HEK293 (cell line): Measurements from ENCODE around the gene EIF4EBP3.

Experiments
- CTCF ChIA-PET: fragments of 350-600 bp; formaldehyde crosslinking; extraction: SDS; loops from one replicate; lab custom pipeline; 2021; ENCODE audit warnings: antibody characterized with exemption; lab: Yijun Ruan, JAX
- POLR2A ChIA-PET: fragments of 300-600 bp; formaldehyde crosslinking; extraction: SDS; loops from one replicate; lab custom pipeline; 2020; ENCODE audit warnings: antibody characterized with exemption, inconsistent platforms; lab: Yijun Ruan, JAX
- H3K27ac ChIP-seq: fragments of 200-500 bp; sonication (Bioruptor generic); 2 replicates; pipeline ENCODE4 v1.5.1; 2014; ENCODE audit warnings: low read depth, low read length, control low read depth, inconsistent platforms; ENCODE audit errors: extremely low read depth
- H3K36me3 ChIP-seq, 2 experiments: fragments of 200-500 bp in 1 of 2; sonication (Bioruptor generic) in 1 of 2; 1 replicate in 1 of 2; 2 replicates in 1 of 2; pipeline ENCODE4 v1.5.1; 2014 to 2017; ENCODE audit warnings: inconsistent platforms in 2 of 2, low read length in 2 of 2; ENCODE audit not compliant: control insufficient read depth in 2 of 2, insufficient read depth in 1 of 2
- H3K4me1 ChIP-seq: fragments of 200-500 bp; sonication (Bioruptor generic); 2 replicates; pipeline ENCODE4 v1.5.1; 2014; ENCODE audit warnings: mild to moderate bottlenecking, low read length, inconsistent platforms; ENCODE audit not compliant: control insufficient read depth, insufficient read depth
- H3K4me3 ChIP-seq: 2 replicates; pipeline ENCODE4 v1.5.1; 2011; ENCODE audit warnings: low read depth, mild to moderate bottlenecking, control low read depth, low read length, moderate library complexity
- H3K9me3 ChIP-seq: fragments of 200-500 bp; sonication (Bioruptor generic); 2 replicates; pipeline ENCODE4 v1.5.1; 2014; ENCODE audit warnings: low read depth, low read length, inconsistent platforms; ENCODE audit not compliant: control insufficient read depth, insufficient read depth
- AEBP2 ChIP-seq: fragments of 450-650 bp; formaldehyde crosslinking; IDR thresholded peaks from 2 replicates; pipeline ENCODE4 v1.5.1; 2016; ENCODE audit warnings: missing biosample characterization, missing genetic modification characterization, borderline replicate concordance
- EGR2 ChIP-seq: fragments of 450-650 bp; formaldehyde crosslinking; IDR thresholded peaks from 2 replicates; pipeline ENCODE4 v1.5.1; 2016; ENCODE audit warnings: low read depth, missing biosample characterization, missing genetic modification characterization
- HOXC10 ChIP-seq: sonication (generic); formaldehyde crosslinking; IDR thresholded peaks from 2 replicates; pipeline ENCODE4 v1.8.1; 2023; ENCODE audit warnings: mild to moderate bottlenecking, missing genetic modification reagents
- INSM2 ChIP-seq: fragments of 450-650 bp; formaldehyde crosslinking; IDR thresholded peaks from 2 replicates; pipeline ENCODE4 v1.5.1; 2016; ENCODE audit warnings: missing biosample characterization, missing genetic modification characterization
- KLF10 ChIP-seq: fragments of 450-650 bp; IDR thresholded peaks from 2 replicates; pipeline ENCODE4 v1.5.1; 2018; ENCODE audit warnings: missing biosample characterization, mild to moderate bottlenecking, missing genetic modification characterization
- WT1 ChIP-seq: fragments of 450-650 bp; formaldehyde crosslinking; IDR thresholded peaks from 2 replicates; pipeline ENCODE4 v1.5.1; 2016; ENCODE audit warnings: missing biosample characterization, missing genetic modification characterization
- ZBTB44 ChIP-seq: fragments of 450-650 bp; IDR thresholded peaks from 2 replicates; pipeline ENCODE4 v1.5.1; 2018; ENCODE audit warnings: missing biosample characterization, mild to moderate bottlenecking, missing genetic modification characterization
- ZFHX2 ChIP-seq: fragments of 450-650 bp; formaldehyde crosslinking; conservative IDR thresholded peaks from 2 replicates; pipeline ENCODE4 v1.5.1; 2016; ENCODE audit warnings: missing biosample characterization, missing genetic modification characterization
- ZFP41 ChIP-seq: fragments of 450-650 bp; formaldehyde crosslinking; IDR thresholded peaks from 2 replicates; pipeline ENCODE4 v1.5.1; 2016; ENCODE audit warnings: missing biosample characterization, missing genetic modification characterization, borderline replicate concordance
- ZIC2 ChIP-seq: fragments of 450-650 bp; formaldehyde crosslinking; IDR thresholded peaks from 2 replicates; pipeline ENCODE4 v1.5.1; 2016; ENCODE audit warnings: missing biosample characterization, missing genetic modification characterization
- ZNF202 ChIP-seq: fragments of 450-650 bp; formaldehyde crosslinking; IDR thresholded peaks from 2 replicates; pipeline ENCODE4 v1.5.1; 2016; ENCODE audit warnings: missing biosample characterization, missing genetic modification characterization, borderline replicate concordance
- ZNF266 ChIP-seq: fragments of 450-650 bp; formaldehyde crosslinking; IDR thresholded peaks from 2 replicates; pipeline ENCODE4 v1.5.1; 2016; ENCODE audit warnings: missing biosample characterization, missing genetic modification characterization, low read depth
- ZNF302 ChIP-seq: fragments of 450-650 bp; formaldehyde crosslinking; IDR thresholded peaks from 2 replicates; pipeline ENCODE4 v1.5.1; 2016; ENCODE audit warnings: missing biosample characterization, missing genetic modification characterization, low read depth
- ZNF354C ChIP-seq: fragments of 450-650 bp; formaldehyde crosslinking; IDR thresholded peaks from 2 replicates; pipeline ENCODE4 v1.5.1; 2016; ENCODE audit warnings: missing biosample characterization, missing genetic modification characterization, low read depth, borderline replicate concordance
- ZNF433 ChIP-seq: fragments of 450-650 bp; formaldehyde crosslinking; IDR thresholded peaks from 2 replicates; pipeline ENCODE4 v1.5.1; 2016; ENCODE audit warnings: missing biosample characterization, missing genetic modification characterization, low read depth
- ZNF561 ChIP-seq: fragments of 450-650 bp; IDR thresholded peaks from 2 replicates; pipeline ENCODE4 v1.5.1; 2018; ENCODE audit warnings: missing biosample characterization, missing genetic modification characterization, borderline replicate concordance
- ZNF600 ChIP-seq: fragments of 450-650 bp; formaldehyde crosslinking; IDR thresholded peaks from 2 replicates; pipeline ENCODE4 v1.5.1; 2016; ENCODE audit warnings: missing biosample characterization, missing genetic modification characterization
- ZNF610 ChIP-seq: fragments of 450-650 bp; formaldehyde crosslinking; IDR thresholded peaks from 2 replicates; pipeline ENCODE4 v1.5.1; 2016; ENCODE audit warnings: missing biosample characterization, missing genetic modification characterization, borderline replicate concordance
- ZNF623 ChIP-seq: fragments of 450-650 bp; formaldehyde crosslinking; IDR thresholded peaks from 2 replicates; pipeline ENCODE4 v1.5.1; 2016; ENCODE audit warnings: missing biosample characterization, missing genetic modification characterization
- ZNF785 ChIP-seq: fragments of 450-650 bp; formaldehyde crosslinking; IDR thresholded peaks from 2 replicates; pipeline ENCODE4 v1.5.1; 2016; ENCODE audit warnings: missing biosample characterization, missing genetic modification characterization
- ZSCAN30 ChIP-seq: fragments of 450-650 bp; IDR thresholded peaks from 2 replicates; pipeline ENCODE4 v1.5.1; 2018; ENCODE audit warnings: missing biosample characterization, mild to moderate bottlenecking, missing genetic modification characterization, moderate library complexity
- ZSCAN4 ChIP-seq: fragments of 450-650 bp; formaldehyde crosslinking; IDR thresholded peaks from 2 replicates; pipeline ENCODE4 v1.5.1; 2017; ENCODE audit warnings: missing biosample characterization, missing genetic modification characterization
- TF ChIP-seq, protein P1 (sequence below): fragments of 450-650 bp; IDR thresholded peaks from 2 replicates; pipeline ENCODE4 v1.5.1; 2018; ENCODE audit warnings: missing biosample characterization, missing genetic modification characterization
- TF ChIP-seq, protein P2 (sequence below): fragments of 450-650 bp; formaldehyde crosslinking; IDR thresholded peaks from 2 replicates; pipeline ENCODE4; 2016; ENCODE audit warnings: missing biosample characterization, missing genetic modification characterization

Gene EIF4EBP3

GRCh38 chr5:140498591-140498990 lies 48.9 kb upstream of the EIF4EBP3 start (continued):
- TF ChIP-seq ZBTB44 (tag by site-specific recombination) (no peak), ZSCAN4 (tag by site-specific recombination) (no peak), ZNF302 (no peak), ZNF202 (tag by site-specific recombination) (no peak), ZNF266 (tag by site-specific recombination) (no peak)
- TF ChIP-seq, protein P1, sequence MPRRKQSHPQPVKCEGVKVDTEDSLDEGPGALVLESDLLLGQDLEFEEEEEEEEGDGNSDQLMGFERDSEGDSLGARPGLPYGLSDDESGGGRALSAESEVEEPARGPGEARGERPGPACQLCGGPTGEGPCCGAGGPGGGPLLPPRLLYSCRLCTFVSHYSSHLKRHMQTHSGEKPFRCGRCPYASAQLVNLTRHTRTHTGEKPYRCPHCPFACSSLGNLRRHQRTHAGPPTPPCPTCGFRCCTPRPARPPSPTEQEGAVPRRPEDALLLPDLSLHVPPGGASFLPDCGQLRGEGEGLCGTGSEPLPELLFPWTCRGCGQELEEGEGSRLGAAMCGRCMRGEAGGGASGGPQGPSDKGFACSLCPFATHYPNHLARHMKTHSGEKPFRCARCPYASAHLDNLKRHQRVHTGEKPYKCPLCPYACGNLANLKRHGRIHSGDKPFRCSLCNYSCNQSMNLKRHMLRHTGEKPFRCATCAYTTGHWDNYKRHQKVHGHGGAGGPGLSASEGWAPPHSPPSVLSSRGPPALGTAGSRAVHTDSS (tag by site-specific recombination), result no peak

DNA sequence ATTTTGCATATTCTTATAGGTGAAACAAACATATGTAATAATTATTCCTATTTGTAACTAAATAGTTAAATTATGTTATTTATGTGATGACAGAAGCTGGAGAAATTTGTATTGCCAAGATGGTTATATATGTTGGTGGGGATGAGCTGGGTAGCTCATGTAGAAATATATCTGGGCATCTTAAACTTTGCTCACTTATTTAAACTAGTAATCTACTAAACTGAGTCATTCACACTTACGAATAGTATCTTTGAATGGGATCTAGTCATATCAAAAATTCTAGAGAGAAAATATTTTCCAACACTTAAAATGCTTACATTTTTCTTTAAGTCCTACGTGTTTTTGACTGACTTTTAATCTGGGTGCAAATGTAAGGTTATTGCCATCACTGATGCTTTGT lies 44.6 kb upstream of the EIF4EBP3 start:
- ChIA-PET CTCF (interaction anchor here (0.7 kb wide), 1 partner anchor 21 kb away, joined by 3 read pairs; no protein-coding TSS in a partner anchor), POLR2A (no interaction called here)
- Histone ChIP-seq H3K4me1 (no peaks in the 10 kb centered on the region), H3K9me3 (no peaks in the 10 kb centered on the region), H3K36me3 (peaks cover 40 to 55% of the 10 kb centered on the region in 2 experiments), H3K4me3 (no peak overlapping the region), H3K27ac (no peak overlapping the region)
- no peak for TF ChIP-seq ZNF610 (tag by site-specific recombination)
- no peak for TF ChIP-seq ZNF302
- TF ChIP-seq ZNF433, result no peak
- no peak for TF ChIP-seq ZNF623
- no peak for TF ChIP-seq KLF10 (tag by site-specific recombination)
- TF ChIP-seq ZIC2, result no peak
- TF ChIP-seq ZNF785, result no peak
- TF ChIP-seq, protein P2, sequence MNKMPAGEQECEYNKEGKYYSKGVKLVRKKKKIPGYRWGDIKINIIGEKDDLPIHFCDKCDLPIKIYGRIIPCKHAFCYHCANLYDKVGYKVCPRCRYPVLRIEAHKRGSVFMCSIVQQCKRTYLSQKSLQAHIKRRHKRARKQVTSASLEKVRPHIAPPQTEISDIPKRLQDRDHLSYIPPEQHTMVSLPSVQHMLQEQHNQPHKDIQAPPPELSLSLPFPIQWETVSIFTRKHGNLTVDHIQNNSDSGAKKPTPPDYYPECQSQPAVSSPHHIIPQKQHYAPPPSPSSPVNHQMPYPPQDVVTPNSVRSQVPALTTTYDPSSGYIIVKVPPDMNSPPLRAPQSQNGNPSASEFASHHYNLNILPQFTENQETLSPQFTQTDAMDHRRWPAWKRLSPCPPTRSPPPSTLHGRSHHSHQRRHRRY (tag by site-specific recombination), result no peak

DNA sequence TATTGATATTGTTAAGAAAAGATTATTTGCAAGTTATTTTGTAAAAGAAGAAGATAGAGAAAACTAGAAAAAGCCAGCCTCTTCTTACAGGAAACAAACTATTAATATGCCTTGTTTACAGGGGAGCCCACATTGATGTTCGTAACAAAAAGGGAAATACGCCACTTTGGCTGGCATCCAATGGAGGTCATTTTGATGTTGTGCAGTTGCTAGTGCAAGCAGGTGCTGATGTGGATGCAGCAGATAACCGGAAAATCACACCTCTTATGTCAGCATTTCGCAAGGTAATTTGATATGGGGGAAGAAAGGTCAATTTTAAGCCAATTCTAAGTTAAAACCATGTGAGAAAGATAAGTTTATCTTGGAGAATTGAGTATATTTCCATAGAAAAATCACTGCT lies 37.6 kb upstream of the EIF4EBP3 start:
- no peaks in the 10 kb centered on the region for H3K4me1 ChIP-seq
- ChIA-PET POLR2A (no interaction called here), CTCF (no interaction called here)
- H3K4me3 ChIP-seq, result no peak overlapping the region
- H3K36me3 ChIP-seq, result peaks cover 76 to 94% of the 10 kb centered on the region in 2 experiments
- TF ChIP-seq ZFP41 (tag by site-specific recombination) (no peak), EGR2 (tag by site-specific recombination) (no peak), ZNF561 (no peak), HOXC10 (CRISPR knock-in tag) (no peak), INSM2 (tag by site-specific recombination) (no peak), ZNF600 (tag by site-specific recombination) (no peak), WT1 (no peak), AEBP2 (tag by site-specific recombination) (no peak), ZFHX2 (tag by site-specific recombination) (no peak), ZNF354C (tag by site-specific recombination) (no peak), ZSCAN30 (tag by site-specific recombination) (no peak)
- TF ChIP-seq, protein P1 (tag by site-specific recombination), result no peak
- H3K9me3 ChIP-seq, result no peaks in the 10 kb centered on the region
- no peak overlapping the region for H3K27ac ChIP-seq
